ENCODE measurements around the gene RAD23B. TPM values are rescaled to one million over a fixed set of nuclear protein-coding genes. Genes with fewer than 3 reads are reported as not detected.

Gene RAD23B
- total and polyA plus RNA-seq, 2 of the 13 experiments (the other 11 are each of a cell fraction or from before 2014, with no cell fraction given) = 133 to 156 TPM

GRCh38 chr9:107260437-107261081, 22.5 kb upstream of the RAD23B start:
- in situ Hi-C loops (cut with HindIII; ENCODE audit: extremely low pct_ligation_motif_present, low pct_unique_long_range_greater_than_20kb) = no loop called here
- Histone ChIP-seq H3K4me3 (replicated peaks in 1 of 3; ENCODE audit: insufficient read depth in 1 of 3, low read depth in 2 of 3, low read length in 3 of 3) (peak overlapping the region; percentile 18 to 39 (median 27); a peak in 3 of 6 replicates), H3K4me2 (ENCODE audit: low read depth, low read length) (peak overlapping the region; percentile 66), H2AFZ (ENCODE audit: low read length) (peak overlapping the region; percentile 38), H3K9me3 (ENCODE audit: low read length) (no peaks in the 10 kb centered on the region), H3K27ac (ENCODE audit: extremely low read length, insufficient read depth, low read length) (peak overlapping the region; percentile 51), H3K4me1 (ENCODE audit: insufficient read depth, low read length) (peaks cover 24% of the 10 kb centered on the region), H3K27me3 (ENCODE audit: control insufficient read depth in 1 of 2, insufficient read depth in 2 of 2, low read length in 2 of 2) (no peaks in the 10 kb centered on the region), H3K9ac (ENCODE audit: insufficient read depth, low read depth, low read length) (peak overlapping the region; percentile 16; the same call in 1 of the 2 replicates), H4K20me1 (ENCODE audit: insufficient read depth, low read length) (no peaks in the 10 kb centered on the region), H3K36me3 (replicated peaks in 1 of 2; ENCODE audit: control insufficient read depth in 1 of 2, insufficient read depth in 2 of 2, low read length in 2 of 2) (no peaks in the 10 kb centered on the region), H3K79me2 (ENCODE audit: insufficient read depth, low read length) (no peaks in the 10 kb centered on the region)
- no TSS peak for BruUV-seq (replicated peaks)
- intact Hi-C loops (cut with micrococcal nuclease; ENCODE audit: unreplicated experiment) = no loop called here
- CTCF ChIA-PET (ENCODE audit: low intra/inter-chr PET ratio, low total read pairs) = no interaction called here
- WGBS (ENCODE audit: low lambda C conversion rate) = 0% methylated on average over 4 of the region's 4 CpGs
- POLR2A ChIA-PET = interaction anchor here (0.8 to 2.5 kb wide), 6 partner anchors 9 to 28 kb away, joined by 3 to 29 read pairs (median 14); partner anchors contain the start of gene RAD23B
- DNase-seq (ENCODE audit: low spot score) (peak; percentile 54), FAIRE-seq (no peak), ATAC-seq (peak; percentile 94)
- TF ChIP-seq, protein P1, sequence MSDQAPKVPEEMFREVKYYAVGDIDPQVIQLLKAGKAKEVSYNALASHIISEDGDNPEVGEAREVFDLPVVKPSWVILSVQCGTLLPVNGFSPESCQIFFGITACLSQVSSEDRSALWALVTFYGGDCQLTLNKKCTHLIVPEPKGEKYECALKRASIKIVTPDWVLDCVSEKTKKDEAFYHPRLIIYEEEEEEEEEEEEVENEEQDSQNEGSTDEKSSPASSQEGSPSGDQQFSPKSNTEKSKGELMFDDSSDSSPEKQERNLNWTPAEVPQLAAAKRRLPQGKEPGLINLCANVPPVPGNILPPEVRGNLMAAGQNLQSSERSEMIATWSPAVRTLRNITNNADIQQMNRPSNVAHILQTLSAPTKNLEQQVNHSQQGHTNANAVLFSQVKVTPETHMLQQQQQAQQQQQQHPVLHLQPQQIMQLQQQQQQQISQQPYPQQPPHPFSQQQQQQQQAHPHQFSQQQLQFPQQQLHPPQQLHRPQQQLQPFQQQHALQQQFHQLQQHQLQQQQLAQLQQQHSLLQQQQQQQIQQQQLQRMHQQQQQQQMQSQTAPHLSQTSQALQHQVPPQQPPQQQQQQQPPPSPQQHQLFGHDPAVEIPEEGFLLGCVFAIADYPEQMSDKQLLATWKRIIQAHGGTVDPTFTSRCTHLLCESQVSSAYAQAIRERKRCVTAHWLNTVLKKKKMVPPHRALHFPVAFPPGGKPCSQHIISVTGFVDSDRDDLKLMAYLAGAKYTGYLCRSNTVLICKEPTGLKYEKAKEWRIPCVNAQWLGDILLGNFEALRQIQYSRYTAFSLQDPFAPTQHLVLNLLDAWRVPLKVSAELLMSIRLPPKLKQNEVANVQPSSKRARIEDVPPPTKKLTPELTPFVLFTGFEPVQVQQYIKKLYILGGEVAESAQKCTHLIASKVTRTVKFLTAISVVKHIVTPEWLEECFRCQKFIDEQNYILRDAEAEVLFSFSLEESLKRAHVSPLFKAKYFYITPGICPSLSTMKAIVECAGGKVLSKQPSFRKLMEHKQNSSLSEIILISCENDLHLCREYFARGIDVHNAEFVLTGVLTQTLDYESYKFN (CRISPR knock-in tag; conservative IDR thresholded peaks at IDR 0.05) = peak; percentile 53
- TF ChIP-seq ARNTL (CRISPR knock-in tag; IDR thresholded peaks at IDR 0.05) = no peak
- peak; percentile 27; the same call in 1 of the 2 replicates for TF ChIP-seq HNF4G (IDR thresholded peaks at IDR 0.05; ENCODE audit: borderline replicate concordance, low read depth, low read length)
- no peak for TF ChIP-seq HNF4G (CRISPR knock-in tag; IDR thresholded peaks at IDR 0.05; ENCODE audit: borderline replicate concordance, low read depth)
- no peak for TF ChIP-seq ELK4 (CRISPR knock-in tag; IDR thresholded peaks at IDR 0.05; ENCODE audit: borderline replicate concordance)
- TF ChIP-seq ZEB1 (IDR thresholded peaks at IDR 0.05; ENCODE audit: insufficient replicate concordance, low read depth) = no peak
- TF ChIP-seq PHF8 (CRISPR knock-in tag; IDR thresholded peaks at IDR 0.05) = no peak
- peak; percentile 22; the same call in 1 of the 2 replicates for TF ChIP-seq SAP130 (CRISPR knock-in tag; IDR thresholded peaks at IDR 0.05; ENCODE audit: low read depth)
- TF ChIP-seq, protein P2, sequence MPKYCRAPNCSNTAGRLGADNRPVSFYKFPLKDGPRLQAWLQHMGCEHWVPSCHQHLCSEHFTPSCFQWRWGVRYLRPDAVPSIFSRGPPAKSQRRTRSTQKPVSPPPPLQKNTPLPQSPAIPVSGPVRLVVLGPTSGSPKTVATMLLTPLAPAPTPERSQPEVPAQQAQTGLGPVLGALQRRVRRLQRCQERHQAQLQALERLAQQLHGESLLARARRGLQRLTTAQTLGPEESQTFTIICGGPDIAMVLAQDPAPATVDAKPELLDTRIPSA (CRISPR knock-in tag; IDR thresholded peaks at IDR 0.05; ENCODE audit: borderline replicate concordance) = no peak
- TF ChIP-seq ZIK1 (CRISPR knock-in tag; IDR thresholded peaks at IDR 0.05; ENCODE audit: borderline replicate concordance, low read depth) = no peak
- TF ChIP-seq ESRRA (CRISPR knock-in tag; IDR thresholded peaks at IDR 0.05; ENCODE audit: low read depth) = no peak
- TF ChIP-seq PLSCR1 (CRISPR knock-in tag; IDR thresholded peaks at IDR 0.05; ENCODE audit: borderline replicate concordance) = no peak
- TF ChIP-seq KMT2B (CRISPR knock-in tag; IDR thresholded peaks at IDR 0.05) = no peak
- TF ChIP-seq TRIM24 (CRISPR knock-in tag; IDR thresholded peaks at IDR 0.05) = no peak
- no peak for TF ChIP-seq AGO2 (optimal IDR thresholded peaks at IDR 0.05; ENCODE audit: low read depth, low read length)
- no peak for TF ChIP-seq MEIS2 (CRISPR knock-in tag; IDR thresholded peaks at IDR 0.05)
- no peak for TF ChIP-seq SOX6 (IDR thresholded peaks at IDR 0.05)
- peak; percentile 13; the same call in 1 of the 2 replicates for TF ChIP-seq SOX6 (CRISPR knock-in tag; IDR thresholded peaks at IDR 0.05)
- no peak for TF ChIP-seq ZBTB20 (CRISPR knock-in tag; IDR thresholded peaks at IDR 0.05; ENCODE audit: borderline replicate concordance, low read depth)

All from HepG2 (cell line).